ENCODE measurements around the gene BBX. TPM values are rescaled to one million over a fixed set of nuclear protein-coding genes. Genes with fewer than 3 reads are reported as not detected.

BBX gene
- total RNA-seq, 1 donor from 2014 or later: 37.2 TPM

DNA sequence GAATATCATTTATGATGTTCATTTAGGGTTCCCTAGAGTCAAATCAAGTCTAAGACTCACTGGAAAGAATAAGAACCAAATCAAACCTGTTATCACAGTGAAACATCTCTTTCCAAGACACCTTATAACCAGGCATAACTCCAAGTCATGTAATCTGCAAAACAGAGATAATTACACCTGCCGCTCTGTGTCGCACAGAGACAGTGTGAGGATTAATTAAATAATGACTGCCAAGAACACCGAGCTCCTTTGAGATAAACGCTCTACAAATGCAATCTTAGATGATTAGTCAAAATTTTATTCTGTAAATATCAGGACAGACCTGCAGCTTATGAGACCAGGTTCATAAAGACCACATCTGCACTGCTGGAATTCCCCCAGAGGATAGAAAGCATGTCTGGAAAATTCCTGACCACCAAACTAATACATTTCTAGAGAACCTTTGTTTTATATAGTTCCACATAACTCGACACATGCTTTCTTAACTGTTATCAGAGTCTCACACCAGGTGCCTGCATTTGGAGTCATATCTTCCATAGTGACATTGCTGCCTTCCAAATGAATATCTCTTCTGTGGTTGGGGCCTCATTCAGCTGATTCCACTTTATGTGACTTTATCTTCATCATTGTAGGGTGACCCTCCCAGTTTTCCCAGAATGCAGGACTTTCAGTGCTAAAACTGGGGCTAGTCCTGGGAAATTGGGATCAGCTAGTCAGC, 315.3 kb downstream of the BBX start:
- no peaks in the 10 kb centered on the region for H3K4me1 Mint-ChIP-seq
- no peaks in the 10 kb centered on the region for H3K9me3 Mint-ChIP-seq
- H3K27ac Mint-ChIP-seq: no peak overlapping the region
- H3K4me3 Mint-ChIP-seq: no peak overlapping the region
- intact Hi-C loops (cut with micrococcal nuclease): no loop called here
- no peaks in the 10 kb centered on the region for H3K36me3 Mint-ChIP-seq (ENCODE audit: low read depth)
- DNase-seq: no peak
- no peaks in the 10 kb centered on the region for H3K27me3 Mint-ChIP-seq

DNA sequence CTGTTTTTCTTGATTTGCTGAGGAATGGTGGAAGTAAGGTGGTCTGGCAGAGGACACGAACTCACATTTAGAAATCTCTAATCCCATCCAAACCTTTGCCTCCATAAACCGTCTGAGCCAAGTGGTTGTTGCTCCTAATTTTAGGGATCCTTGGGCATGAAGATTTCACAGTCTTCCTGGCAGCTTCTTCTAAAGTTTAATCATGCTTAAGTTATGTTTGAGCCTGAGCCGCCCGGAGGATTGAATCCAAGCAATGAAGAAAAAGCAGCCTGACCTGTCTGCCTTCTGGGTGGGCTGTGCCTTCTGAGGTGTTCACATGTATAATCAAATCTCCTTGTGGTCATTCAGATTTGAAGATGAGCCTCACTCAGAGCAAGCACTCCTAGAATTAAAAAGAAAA, 319.1 kb downstream of the BBX start:
- Mint-ChIP-seq H3K36me3 (ENCODE audit: low read depth) (no peaks in the 10 kb centered on the region), H3K27ac (no peak overlapping the region), H3K9me3 (no peaks in the 10 kb centered on the region), H3K4me1 (no peaks in the 10 kb centered on the region), H3K27me3 (peaks cover 5% of the 10 kb centered on the region), H3K4me3 (no peak overlapping the region)
- no peak for DNase-seq
- intact Hi-C loops (cut with micrococcal nuclease): loop anchor here (10.0 kb wide), 1 partner anchor 267 kb away; no protein-coding TSS in a partner anchor

DNA sequence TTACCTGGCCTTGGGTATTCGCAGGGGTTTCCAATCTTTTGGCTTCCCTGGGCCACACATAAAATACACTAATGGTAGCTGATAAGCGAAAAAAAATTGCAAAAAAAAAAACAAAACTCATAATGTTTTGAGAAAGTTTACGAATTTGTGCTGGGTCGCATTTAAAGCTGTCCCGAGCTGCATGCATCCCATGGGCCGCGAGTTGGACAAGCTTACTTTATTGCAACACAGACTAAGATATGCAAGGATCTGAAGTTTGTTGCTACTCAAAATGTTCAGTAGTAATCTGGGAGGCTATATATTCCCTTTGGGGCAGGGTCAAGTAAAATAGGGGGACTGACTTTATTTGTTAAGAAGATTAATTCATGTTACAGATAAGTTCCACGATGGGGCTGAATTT, 320.2 kb downstream of the BBX start:
- H3K36me3 Mint-ChIP-seq (ENCODE audit: low read depth): no peaks in the 10 kb centered on the region
- no peak overlapping the region for H3K4me3 Mint-ChIP-seq
- no peaks in the 10 kb centered on the region for H3K4me1 Mint-ChIP-seq
- intact Hi-C loops (cut with micrococcal nuclease): loop anchor here (10.0 kb wide), 1 partner anchor 268 kb away; no protein-coding TSS in a partner anchor
- no peaks in the 10 kb centered on the region for H3K9me3 Mint-ChIP-seq
- no peak overlapping the region for H3K27ac Mint-ChIP-seq
- peaks cover 5% of the 10 kb centered on the region for H3K27me3 Mint-ChIP-seq
- DNase-seq: no peak

DNA sequence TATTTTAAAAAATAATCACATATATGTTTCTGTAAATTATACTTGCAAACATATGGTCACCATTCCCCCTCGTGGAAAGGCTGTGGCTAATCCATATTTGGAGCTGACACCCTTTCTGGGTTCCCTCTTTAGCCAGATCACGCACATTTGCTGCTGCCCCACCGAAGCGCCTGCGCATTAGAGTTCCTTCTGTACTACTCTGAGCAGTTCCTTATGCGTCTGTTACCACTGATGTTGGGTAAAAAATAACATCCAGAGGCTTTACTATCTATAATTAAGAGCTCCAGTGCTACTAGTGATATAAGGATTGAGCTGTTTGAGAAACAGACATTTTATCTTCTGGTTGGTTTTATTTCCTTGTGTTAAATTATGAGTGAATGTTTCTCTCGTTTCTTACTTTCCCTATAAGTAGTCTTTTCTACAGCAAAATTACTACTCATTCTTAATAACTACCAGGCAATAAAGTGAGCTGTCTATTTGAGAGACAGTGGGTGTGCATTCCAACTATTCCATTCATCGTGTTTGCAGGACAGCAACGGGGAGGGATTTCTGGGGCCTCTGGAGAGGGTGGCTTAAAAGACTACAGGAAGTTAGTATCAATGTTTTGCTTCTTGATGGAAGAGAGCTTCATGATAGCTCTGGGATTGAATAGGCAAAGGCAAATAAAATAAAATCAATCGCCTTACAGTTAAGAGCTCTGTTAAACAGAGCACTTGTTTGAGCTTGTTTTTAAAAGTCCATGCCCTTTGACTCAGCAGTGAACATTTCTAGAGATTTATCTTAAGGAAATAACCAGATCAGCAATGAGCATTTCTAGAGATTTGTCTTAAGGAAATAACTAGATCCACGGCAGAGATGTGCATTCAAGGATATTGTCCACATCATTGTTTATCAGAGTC, 322.9 kb downstream of the BBX start:
- no peak overlapping the region for H3K4me3 Mint-ChIP-seq
- no peaks in the 10 kb centered on the region for H3K4me1 Mint-ChIP-seq
- H3K36me3 Mint-ChIP-seq (ENCODE audit: low read depth): no peaks in the 10 kb centered on the region
- no peak overlapping the region for H3K27ac Mint-ChIP-seq
- intact Hi-C loops (cut with micrococcal nuclease): loop anchor here (5.0 to 10.0 kb wide), 2 partner anchors 271 to 608 kb away; no protein-coding TSS in a partner anchor
- peaks cover 11% of the 10 kb centered on the region for H3K27me3 Mint-ChIP-seq
- H3K9me3 Mint-ChIP-seq: no peaks in the 10 kb centered on the region
- no peak for DNase-seq

DNA sequence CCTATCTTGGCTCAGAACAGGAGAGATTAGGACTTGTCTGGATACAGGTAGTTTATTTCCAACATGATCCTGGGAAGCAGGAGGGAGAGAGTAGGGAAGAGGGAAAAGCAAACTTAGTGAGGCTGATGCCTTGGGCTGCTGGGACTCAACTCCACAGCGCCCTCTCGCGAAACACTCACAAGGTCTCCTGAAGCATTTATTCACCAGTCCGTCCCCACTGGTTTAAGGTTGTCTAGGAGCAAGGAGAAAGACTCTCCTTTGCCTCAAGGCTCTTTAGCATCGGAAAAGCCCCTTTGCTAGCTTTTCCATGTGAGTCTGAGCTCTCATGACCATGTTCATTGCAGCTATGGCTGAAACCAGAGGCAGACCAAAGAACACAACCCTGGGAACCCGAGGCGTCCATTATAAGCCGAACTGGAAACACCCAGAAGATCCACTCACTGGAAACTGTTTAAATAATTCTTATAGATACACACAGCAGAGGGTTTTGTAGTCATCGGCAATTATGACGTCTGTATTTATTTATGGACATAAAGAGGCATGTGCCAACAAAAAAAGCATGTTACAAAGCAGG, 323.6 kb downstream of the BBX start:
- intact Hi-C loops (cut with micrococcal nuclease): loop anchor here (5.0 to 10.0 kb wide), 2 partner anchors 272 to 609 kb away; no protein-coding TSS in a partner anchor
- peak; percentile 69 for DNase-seq
- Mint-ChIP-seq H3K27ac (no peak overlapping the region), H3K27me3 (peaks cover 13% of the 10 kb centered on the region), H3K36me3 (ENCODE audit: low read depth) (no peaks in the 10 kb centered on the region), H3K4me1 (no peaks in the 10 kb centered on the region), H3K9me3 (no peaks in the 10 kb centered on the region), H3K4me3 (no peak overlapping the region)

DNA sequence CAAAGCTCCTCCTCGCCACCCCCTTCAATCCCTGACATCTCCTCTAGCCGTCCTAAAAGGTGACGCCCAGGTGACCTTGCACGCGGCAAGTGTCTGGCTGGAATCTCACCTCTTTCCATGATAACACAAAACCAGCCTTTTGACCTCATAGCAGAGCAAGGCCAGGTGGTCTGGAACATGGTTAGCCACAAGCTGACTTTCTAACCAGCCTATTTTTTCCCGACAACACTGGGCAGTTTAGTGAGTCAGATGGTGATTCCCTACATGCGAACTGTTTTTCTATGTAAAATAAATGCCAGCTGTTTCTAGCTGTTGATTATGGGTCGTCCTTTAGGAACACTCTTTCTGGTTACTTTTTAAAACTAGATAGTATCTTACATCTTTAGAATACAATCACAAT, 325.0 kb downstream of the BBX start:
- intact Hi-C loops (cut with micrococcal nuclease): loop anchor here (5.0 to 10.0 kb wide), 2 partner anchors 273 to 610 kb away; no protein-coding TSS in a partner anchor
- H3K27me3 Mint-ChIP-seq: peaks cover 15% of the 10 kb centered on the region
- no peak for DNase-seq
- no peak overlapping the region for H3K4me3 Mint-ChIP-seq
- no peaks in the 10 kb centered on the region for H3K4me1 Mint-ChIP-seq
- no peaks in the 10 kb centered on the region for H3K9me3 Mint-ChIP-seq
- no peak overlapping the region for H3K27ac Mint-ChIP-seq
- no peaks in the 10 kb centered on the region for H3K36me3 Mint-ChIP-seq (ENCODE audit: low read depth)

DNA sequence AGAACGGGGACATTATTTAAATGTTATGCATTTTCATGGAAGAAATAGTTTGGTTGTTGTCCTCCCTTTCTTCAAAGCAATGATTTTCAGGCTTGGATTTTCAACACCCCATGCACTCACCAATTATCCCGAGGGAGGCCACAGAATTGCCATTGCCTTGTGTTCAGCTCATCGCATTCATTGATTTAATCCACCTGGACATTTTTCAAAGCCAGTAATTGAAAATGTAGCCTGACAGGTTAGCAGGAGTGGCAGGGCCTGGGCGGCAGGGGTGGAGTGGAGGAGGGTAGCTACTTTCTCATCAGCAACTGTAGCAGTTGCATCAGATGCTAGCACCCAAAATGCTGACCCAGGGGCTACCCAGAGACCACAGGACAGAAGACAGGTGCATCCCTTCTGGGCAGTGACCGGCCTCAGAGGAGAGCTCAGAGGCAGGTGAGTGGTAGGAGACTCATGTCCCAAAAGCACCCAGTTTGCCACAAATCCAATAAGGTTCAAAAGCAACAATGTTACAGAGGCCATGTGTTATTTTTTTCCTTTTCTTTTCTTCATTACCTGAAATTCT, 325.7 kb downstream of the BBX start:
- Mint-ChIP-seq H3K4me3 (no peak overlapping the region), H3K27me3 (peaks cover 15% of the 10 kb centered on the region), H3K9me3 (no peaks in the 10 kb centered on the region), H3K36me3 (ENCODE audit: low read depth) (no peaks in the 10 kb centered on the region), H3K4me1 (no peaks in the 10 kb centered on the region), H3K27ac (no peak overlapping the region)
- intact Hi-C loops (cut with micrococcal nuclease): loop anchor here (5.0 to 10.0 kb wide), 2 partner anchors 274 to 611 kb away; no protein-coding TSS in a partner anchor
- DNase-seq: no peak

DNA sequence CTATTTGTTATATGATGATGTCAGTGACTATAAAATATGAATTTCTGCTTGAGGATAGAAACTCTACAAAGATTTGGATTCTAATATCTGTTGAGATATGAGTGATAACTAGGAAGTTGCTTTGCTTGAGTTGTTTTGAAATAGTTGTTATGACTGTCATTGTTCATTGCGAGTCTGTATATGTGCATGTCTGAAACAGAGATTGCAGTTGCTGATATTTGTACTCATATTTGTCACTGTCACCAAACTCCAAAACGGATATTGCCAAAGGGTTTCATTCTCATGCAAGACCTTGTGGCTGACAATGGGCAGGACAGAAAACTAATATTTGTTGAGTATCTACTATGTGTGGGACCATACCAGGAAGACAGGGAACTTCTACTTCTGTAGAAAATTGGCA, 327.9 kb downstream of the BBX start:
- no peaks in the 10 kb centered on the region for H3K36me3 Mint-ChIP-seq (ENCODE audit: low read depth)
- H3K27ac Mint-ChIP-seq: no peak overlapping the region
- DNase-seq: no peak
- intact Hi-C loops (cut with micrococcal nuclease): no loop called here
- H3K4me3 Mint-ChIP-seq: no peak overlapping the region
- H3K27me3 Mint-ChIP-seq: peaks cover 15% of the 10 kb centered on the region
- H3K4me1 Mint-ChIP-seq: no peaks in the 10 kb centered on the region
- no peaks in the 10 kb centered on the region for H3K9me3 Mint-ChIP-seq

DNA sequence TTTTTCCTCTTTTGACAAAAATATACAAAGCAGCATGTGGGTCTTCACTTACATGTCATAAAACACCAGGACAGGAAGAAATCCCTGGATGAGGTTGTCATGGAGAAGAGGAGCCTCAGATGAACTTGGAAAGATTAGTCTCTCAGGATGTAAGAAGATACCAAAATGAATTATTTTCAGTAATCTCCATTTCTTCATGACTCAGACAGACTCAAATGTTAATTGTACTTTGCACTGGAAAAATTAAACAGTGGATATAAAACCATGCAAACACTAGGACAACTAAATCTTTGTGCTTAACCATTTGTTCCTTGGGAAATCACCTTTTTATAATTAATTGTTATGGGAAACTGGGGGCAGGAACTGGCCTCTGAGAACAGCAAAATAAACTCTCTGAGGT, 331.1 kb downstream of the BBX start:
- Mint-ChIP-seq H3K4me1 (no peaks in the 10 kb centered on the region), H3K27me3 (peaks cover 16% of the 10 kb centered on the region), H3K36me3 (ENCODE audit: low read depth) (no peaks in the 10 kb centered on the region), H3K27ac (no peak overlapping the region), H3K9me3 (no peaks in the 10 kb centered on the region), H3K4me3 (no peak overlapping the region)
- intact Hi-C loops (cut with micrococcal nuclease): no loop called here
- DNase-seq: no peak

DNA sequence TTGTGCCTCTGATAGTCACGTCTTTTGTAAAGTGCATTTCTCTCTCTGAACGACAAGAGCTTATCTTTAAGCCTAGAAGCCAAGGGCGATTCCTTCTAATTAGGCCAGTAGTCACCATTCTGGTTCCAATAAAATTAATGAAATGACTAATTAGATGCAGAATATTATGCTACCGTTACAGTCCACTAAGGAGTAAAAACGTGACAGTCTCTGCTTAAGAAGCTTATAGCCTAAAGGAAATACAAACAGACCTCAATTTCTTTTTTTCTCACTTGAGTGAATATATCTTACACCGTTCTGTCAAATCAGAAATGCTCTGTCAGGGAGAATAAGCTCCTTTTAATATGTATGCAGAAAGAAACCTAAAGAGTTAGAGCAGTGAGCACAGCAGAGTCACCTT, 332.0 kb downstream of the BBX start:
- H3K9me3 Mint-ChIP-seq: no peaks in the 10 kb centered on the region
- intact Hi-C loops (cut with micrococcal nuclease): no loop called here
- no peaks in the 10 kb centered on the region for H3K36me3 Mint-ChIP-seq (ENCODE audit: low read depth)
- no peak for DNase-seq
- H3K4me1 Mint-ChIP-seq: no peaks in the 10 kb centered on the region
- peaks cover 12% of the 10 kb centered on the region for H3K27me3 Mint-ChIP-seq
- H3K27ac Mint-ChIP-seq: no peak overlapping the region
- no peak overlapping the region for H3K4me3 Mint-ChIP-seq

DNA sequence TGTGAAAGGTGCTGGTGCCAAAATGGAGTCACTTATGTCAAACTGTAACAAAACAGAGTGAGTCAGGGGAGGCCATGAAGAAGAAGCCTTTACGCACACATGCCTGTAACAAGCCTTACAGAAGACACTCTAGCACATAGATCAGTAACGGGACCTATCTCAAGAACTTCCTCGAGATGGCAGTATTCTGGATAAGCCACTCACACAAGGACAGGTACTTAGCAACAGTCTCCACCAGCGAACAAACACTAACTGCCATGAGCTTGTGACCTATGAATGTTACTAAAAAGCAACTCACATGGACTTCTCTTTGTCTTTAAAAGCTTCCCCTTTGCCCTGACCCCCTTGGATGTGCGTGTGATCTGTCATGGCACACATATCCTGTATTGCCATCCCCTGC, 332.9 kb downstream of the BBX start:
- Mint-ChIP-seq H3K36me3 (ENCODE audit: low read depth) (no peaks in the 10 kb centered on the region), H3K4me3 (no peak overlapping the region), H3K4me1 (no peaks in the 10 kb centered on the region), H3K27ac (no peak overlapping the region), H3K9me3 (no peaks in the 10 kb centered on the region), H3K27me3 (peaks cover 11% of the 10 kb centered on the region)
- intact Hi-C loops (cut with micrococcal nuclease): no loop called here
- no peak for DNase-seq

DNA sequence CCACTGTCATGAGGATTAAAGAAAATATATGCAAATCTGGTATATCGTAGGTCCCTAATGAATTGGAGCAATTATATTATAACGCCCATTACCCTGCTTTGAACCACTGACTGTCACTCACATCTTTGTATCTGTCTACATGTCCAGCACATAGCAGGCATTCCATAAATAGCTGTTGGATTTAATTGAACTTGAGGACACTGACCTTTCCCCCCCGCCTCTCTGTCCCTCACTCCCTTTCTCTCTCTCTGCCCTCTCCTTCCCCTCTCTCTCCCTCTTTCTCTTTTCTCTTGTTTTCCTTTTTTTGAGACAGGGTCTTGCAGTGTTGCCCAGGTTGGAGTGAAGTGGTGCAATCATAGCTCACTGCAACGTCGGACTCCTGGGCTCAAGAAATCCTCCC, 335.1 kb downstream of the BBX start:
- intact Hi-C loops (cut with micrococcal nuclease): no loop called here
- Mint-ChIP-seq H3K4me1 (no peaks in the 10 kb centered on the region), H3K9me3 (no peaks in the 10 kb centered on the region), H3K4me3 (no peak overlapping the region), H3K27me3 (peaks cover 11% of the 10 kb centered on the region), H3K36me3 (ENCODE audit: low read depth) (no peaks in the 10 kb centered on the region), H3K27ac (no peak overlapping the region)
- no peak for DNase-seq

DNA sequence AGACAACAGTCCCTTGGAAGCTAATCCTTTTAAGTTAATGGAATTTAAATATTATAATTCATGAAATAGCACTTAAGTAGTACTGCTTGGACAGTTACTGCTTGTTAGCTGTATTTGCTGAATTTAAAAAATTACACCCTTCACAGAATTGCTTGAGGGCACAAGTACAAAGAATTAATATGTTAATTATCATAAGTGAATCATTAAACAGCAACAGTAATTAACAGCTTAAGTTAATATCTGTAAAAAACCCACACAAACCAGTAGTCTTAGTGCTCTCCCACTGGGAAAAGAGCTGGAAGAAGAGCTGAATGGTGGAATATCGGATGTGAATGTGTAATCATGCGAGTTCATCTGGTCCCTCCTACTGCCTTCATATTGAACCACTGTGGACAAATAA, 336.1 kb downstream of the BBX start:
- Mint-ChIP-seq H3K27me3 (peaks cover 9% of the 10 kb centered on the region), H3K36me3 (ENCODE audit: low read depth) (no peaks in the 10 kb centered on the region), H3K4me3 (no peak overlapping the region), H3K9me3 (no peaks in the 10 kb centered on the region), H3K4me1 (no peaks in the 10 kb centered on the region), H3K27ac (no peak overlapping the region)
- no peak for DNase-seq
- intact Hi-C loops (cut with micrococcal nuclease): no loop called here
